A673 (cell line): ENCODE results near the gene ANKRD55. TPM values are rescaled to one million over a fixed set of nuclear protein-coding genes. Genes with fewer than 3 reads are reported as not detected.

Experiments used
- BruUV-seq: library from RNA; stranded (reverse); fragments of 400-500 nt; replicated peaks from 2 replicates; lab custom pipeline; 2021; lab: Mats Ljungman, UMichigan
- CTCF ChIA-PET: fragments of 300-600 bp; sonication (Branson Sonifier 250); formaldehyde crosslinking; loops from one replicate; lab custom pipeline; 2022; ENCODE audit warnings: antibody characterized with exemption; lab: Charles Lee
- POLR2A ChIA-PET: fragments of 300-600 bp; sonication (Branson Sonifier 250); formaldehyde crosslinking; loops from one replicate; lab custom pipeline; 2022; ENCODE audit warnings: antibody characterized with exemption; ENCODE audit not compliant: low non-redundant PET; lab: Charles Lee
- DNase-seq: peaks from one replicate; pipeline ENCODE4 v3.0.0-alpha.2; 2015; ENCODE audit warnings: low spot score
- H3K27ac ChIP-seq: fragments of 200-600 bp; sonication (generic); 2 replicates; pipeline ENCODE4 v1.5.1; 2016; ENCODE audit warnings: mixed run types, low read depth, mild to moderate bottlenecking, mixed read lengths, antibody characterized with exemption, low read length; ENCODE audit not compliant: poor library complexity, severe bottlenecking
- H3K27me3 ChIP-seq: fragments of 200-600 bp; sonication (generic); replicated peaks from 2 replicates; pipeline ENCODE4 v1.6.1; 2017; ENCODE audit warnings: mixed run types, low read depth, mild to moderate bottlenecking, mixed read lengths, antibody characterized with exemption, low read length; ENCODE audit not compliant: insufficient read depth, poor library complexity
- H3K36me3 ChIP-seq: fragments of 200-600 bp; sonication (generic); 2 replicates; pipeline ENCODE4 v1.6.1; 2016; ENCODE audit warnings: mixed run types, mild to moderate bottlenecking, mixed read lengths, antibody characterized with exemption, low read length; ENCODE audit not compliant: insufficient read depth, poor library complexity, severe bottlenecking
- H3K4me1 ChIP-seq: fragments of 200-600 bp; sonication (generic); 2 replicates; pipeline ENCODE4 v1.6.1; 2017; ENCODE audit warnings: mixed run types, mild to moderate bottlenecking, mixed read lengths, antibody characterized with exemption, low read length; ENCODE audit not compliant: insufficient read depth, poor library complexity, severe bottlenecking
- H3K4me3 ChIP-seq: fragments of 200-600 bp; sonication (generic); 2 replicates; pipeline ENCODE4 v1.5.1; 2016; ENCODE audit warnings: low read depth, mixed run types, mild to moderate bottlenecking, mixed read lengths, low read length; ENCODE audit not compliant: poor library complexity, severe bottlenecking
- H3K9me3 ChIP-seq: fragments of 200-600 bp; sonication (generic); 2 replicates; pipeline ENCODE4 v1.6.1; 2016; ENCODE audit warnings: mixed run types, low read depth, mild to moderate bottlenecking, mixed read lengths, antibody characterized with exemption, low read length; ENCODE audit not compliant: poor library complexity, severe bottlenecking
- EZH2 ChIP-seq: fragments of 200-600 bp; sonication (generic); IDR thresholded peaks from 2 replicates; pipeline ENCODE4 v1.6.1; 2017; ENCODE audit warnings: borderline replicate concordance, low read depth, mild to moderate bottlenecking, mixed read lengths, antibody characterized with exemption, low read length; ENCODE audit not compliant: poor library complexity, severe bottlenecking
- intact Hi-C: fragments of 100-400 bp; cut with micrococcal nuclease; formaldehyde crosslinking; loops from one replicate; pipeline ENCODE4 v1.10.0; 2022; ENCODE audit not compliant: unreplicated experiment
- total RNA-seq: library from RNA; stranded (reverse); gene quantifications from 2 replicates; pipeline ENCODE4 v1.2.3, GENCODE V29; 2021
- TF ChIP-seq, protein P1 (sequence below): fragments of 300-800, 200-600 bp; sonication (generic); conservative IDR thresholded peaks from 2 replicates; pipeline ENCODE4 v1.5.1; 2017; ENCODE audit warnings: low read depth, mild to moderate bottlenecking, antibody characterized with exemption, low read length, moderate library complexity, mixed read lengths

Gene ANKRD55
- total RNA-seq, 1 experiment from 2014 or later: not detected

DNA sequence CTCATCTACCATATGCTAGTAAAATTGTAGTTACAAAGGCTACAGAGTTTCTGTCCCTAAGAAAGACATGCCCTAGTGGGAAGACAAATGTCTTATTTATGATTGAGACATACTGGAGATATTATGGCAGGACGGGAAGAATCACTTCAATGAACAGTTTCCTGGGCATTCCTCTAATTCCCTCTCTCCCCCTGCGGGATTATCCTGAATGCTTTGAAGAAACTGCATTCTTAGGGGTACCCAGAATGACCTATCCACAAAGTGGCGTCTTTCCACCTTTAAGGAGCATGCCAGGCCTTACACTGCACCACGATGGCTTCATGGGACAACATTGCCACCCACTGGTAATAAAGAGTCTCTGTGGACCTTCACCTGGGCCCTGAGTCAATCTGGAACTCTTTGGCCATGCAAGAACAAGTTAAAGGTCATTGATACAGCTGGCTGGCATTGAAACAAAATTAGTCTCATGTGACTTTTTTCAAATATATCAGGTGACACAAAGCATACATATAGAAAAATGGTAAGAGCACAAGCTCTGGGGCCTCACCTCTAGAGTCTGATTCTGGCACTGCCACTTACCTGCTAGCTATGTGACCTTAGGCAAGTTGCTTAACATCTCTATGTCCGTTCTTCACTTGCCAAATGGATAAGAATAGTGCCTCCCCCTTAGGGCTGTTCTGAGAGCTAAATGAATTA, 32.0 kb downstream of the ANKRD55 start:
- no peaks in the 10 kb centered on the region for H3K4me1 ChIP-seq
- H3K27ac ChIP-seq: no peak overlapping the region
- no peaks in the 10 kb centered on the region for H3K36me3 ChIP-seq
- no peaks in the 10 kb centered on the region for H3K27me3 ChIP-seq
- intact Hi-C loops: loop anchor here (1.0 kb wide), 1 partner anchor 265 kb away; no protein-coding TSS in a partner anchor
- TF ChIP-seq, protein P1, sequence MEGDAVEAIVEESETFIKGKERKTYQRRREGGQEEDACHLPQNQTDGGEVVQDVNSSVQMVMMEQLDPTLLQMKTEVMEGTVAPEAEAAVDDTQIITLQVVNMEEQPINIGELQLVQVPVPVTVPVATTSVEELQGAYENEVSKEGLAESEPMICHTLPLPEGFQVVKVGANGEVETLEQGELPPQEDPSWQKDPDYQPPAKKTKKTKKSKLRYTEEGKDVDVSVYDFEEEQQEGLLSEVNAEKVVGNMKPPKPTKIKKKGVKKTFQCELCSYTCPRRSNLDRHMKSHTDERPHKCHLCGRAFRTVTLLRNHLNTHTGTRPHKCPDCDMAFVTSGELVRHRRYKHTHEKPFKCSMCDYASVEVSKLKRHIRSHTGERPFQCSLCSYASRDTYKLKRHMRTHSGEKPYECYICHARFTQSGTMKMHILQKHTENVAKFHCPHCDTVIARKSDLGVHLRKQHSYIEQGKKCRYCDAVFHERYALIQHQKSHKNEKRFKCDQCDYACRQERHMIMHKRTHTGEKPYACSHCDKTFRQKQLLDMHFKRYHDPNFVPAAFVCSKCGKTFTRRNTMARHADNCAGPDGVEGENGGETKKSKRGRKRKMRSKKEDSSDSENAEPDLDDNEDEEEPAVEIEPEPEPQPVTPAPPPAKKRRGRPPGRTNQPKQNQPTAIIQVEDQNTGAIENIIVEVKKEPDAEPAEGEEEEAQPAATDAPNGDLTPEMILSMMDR: peak; percentile 63
- no peak for TF ChIP-seq EZH2
- no peak overlapping the region for H3K4me3 ChIP-seq
- BruUV-seq: no TSS peak
- CTCF ChIA-PET: interaction anchor here (1.6 kb wide), 1 partner anchor 265 kb away, joined by 9 read pairs; no protein-coding TSS in a partner anchor
- no peaks in the 10 kb centered on the region for H3K9me3 ChIP-seq
- peak; percentile 54 for DNase-seq
- POLR2A ChIA-PET: interaction anchor here (0.5 kb wide), 1 partner anchor 1134 kb away, joined by 3 read pairs; no protein-coding TSS in a partner anchor

DNA sequence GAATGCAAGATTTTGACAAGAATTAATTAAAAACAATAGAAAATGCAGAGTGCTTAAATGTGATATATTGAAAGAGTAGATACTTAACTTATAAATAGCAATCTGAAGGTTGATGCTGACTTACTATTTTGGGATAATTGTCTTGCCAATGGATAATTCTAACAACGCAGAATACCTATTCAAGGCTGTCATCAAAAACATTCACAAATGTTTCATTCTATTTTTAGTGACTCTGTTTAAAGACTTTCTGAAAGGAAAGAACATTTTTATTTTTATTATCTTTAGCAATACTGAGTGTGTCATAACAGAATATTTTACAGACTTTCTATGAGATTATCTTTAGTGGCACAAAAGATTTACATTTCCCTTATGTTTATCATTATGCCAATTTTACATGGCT, 38.1 kb downstream of the ANKRD55 start:
- H3K36me3 ChIP-seq: no peaks in the 10 kb centered on the region
- no peak overlapping the region for H3K4me3 ChIP-seq
- BruUV-seq: no TSS peak
- ChIA-PET POLR2A (no interaction called here), CTCF (no interaction called here)
- intact Hi-C loops: no loop called here
- no peaks in the 10 kb centered on the region for H3K27me3 ChIP-seq
- TF ChIP-seq, protein P1: no peak
- no peak for TF ChIP-seq EZH2
- no peak for DNase-seq
- H3K9me3 ChIP-seq: no peaks in the 10 kb centered on the region
- H3K4me1 ChIP-seq: no peaks in the 10 kb centered on the region
- no peak overlapping the region for H3K27ac ChIP-seq

DNA sequence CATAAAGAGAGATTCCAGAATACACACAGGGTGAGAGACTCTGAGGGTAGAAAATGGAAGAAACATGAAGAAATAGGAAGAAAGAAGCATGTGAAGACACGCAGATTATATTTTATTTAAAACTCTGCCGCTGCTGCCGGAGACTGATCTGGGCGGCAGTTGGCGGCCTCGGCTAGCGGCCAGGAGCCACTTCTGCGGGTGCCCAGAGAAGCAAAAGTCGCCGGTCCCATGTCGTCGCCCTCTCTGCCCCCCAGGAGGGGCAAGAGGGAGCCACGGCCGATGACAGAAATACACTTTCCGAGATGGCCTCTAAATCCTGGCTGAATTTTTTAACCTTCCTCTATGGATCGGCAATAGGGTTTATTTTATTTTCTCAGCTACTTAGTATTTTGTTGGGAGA, 40.9 kb downstream of the ANKRD55 start:
- CTCF ChIA-PET: no interaction called here
- no peak for DNase-seq
- H3K9me3 ChIP-seq: no peaks in the 10 kb centered on the region
- POLR2A ChIA-PET: no interaction called here
- TF ChIP-seq, protein P1: no peak
- TF ChIP-seq EZH2: no peak
- no peak overlapping the region for H3K27ac ChIP-seq
- BruUV-seq: no TSS peak
- no peak overlapping the region for H3K4me3 ChIP-seq
- no peaks in the 10 kb centered on the region for H3K36me3 ChIP-seq
- intact Hi-C loops: loop anchor here (5.0 kb wide), 1 partner anchor 1020 kb away; the partner anchor contains the start of gene CDC20B
- H3K27me3 ChIP-seq: no peaks in the 10 kb centered on the region
- no peaks in the 10 kb centered on the region for H3K4me1 ChIP-seq
